ENCODE measurements around the gene GLO1.

The GLO1 gene

GRCh38 chr6:38634518-38634917 is 68.4 kb downstream of the GLO1 start:
- H3K79me2 ChIP-seq (ENCODE audit: insufficient read depth, low read length) = no peaks in the 10 kb centered on the region
- no peaks in the 10 kb centered on the region for H4K20me1 ChIP-seq (ENCODE audit: insufficient read depth, low read length)
- H3K27me3 ChIP-seq (ENCODE audit: insufficient read depth, low read length) = no peaks in the 10 kb centered on the region
- no peak overlapping the region for H2AFZ ChIP-seq (ENCODE audit: low read length)
- no peaks in the 10 kb centered on the region for H3K9me2 ChIP-seq (ENCODE audit: low read depth, low read length)
- H3K4me1 ChIP-seq (ENCODE audit: insufficient read depth, low read length, severe bottlenecking) = peaks cover 7% of the 10 kb centered on the region
- no peak for TF ChIP-seq EZH2 (IDR thresholded peaks at IDR 0.05; ENCODE audit: borderline replicate concordance, low read length)
- TF ChIP-seq CTCF (IDR thresholded peaks at IDR 0.05; ENCODE audit: low read length) = no peak
- H3K9me3 ChIP-seq (ENCODE audit: low read length) = no peaks in the 10 kb centered on the region
- H3K4me2 ChIP-seq (ENCODE audit: low read length) = no peak overlapping the region
- H3K27ac ChIP-seq (ENCODE audit: low read depth, low read length, poor library complexity, severe bottlenecking) = no peak overlapping the region
- no peaks in the 10 kb centered on the region for H3F3A ChIP-seq (ENCODE audit: insufficient read depth, low read length)
- no peak overlapping the region for H3K4me3 ChIP-seq (ENCODE audit: low read depth, low read length, poor library complexity, severe bottlenecking)
- no peak overlapping the region for H3K9ac ChIP-seq (ENCODE audit: low read length)
- H3K36me3 ChIP-seq (ENCODE audit: insufficient read depth, low read length) = no peaks in the 10 kb centered on the region

- H3K27ac ChIP-seq (ENCODE audit: low read depth, low read length, poor library complexity, severe bottlenecking) = no peak overlapping the region
- H3K27me3 ChIP-seq (ENCODE audit: insufficient read depth, low read length) = no peaks in the 10 kb centered on the region
- no peaks in the 10 kb centered on the region for H3K79me2 ChIP-seq (ENCODE audit: insufficient read depth, low read length)
- no peak overlapping the region for H3K4me3 ChIP-seq (ENCODE audit: low read depth, low read length, poor library complexity, severe bottlenecking)
- no peak overlapping the region for H3K4me2 ChIP-seq (ENCODE audit: low read length)
- no peak overlapping the region for H3K9ac ChIP-seq (ENCODE audit: low read length)
- no peaks in the 10 kb centered on the region for H3K36me3 ChIP-seq (ENCODE audit: insufficient read depth, low read length)
- H3K4me1 ChIP-seq (ENCODE audit: insufficient read depth, low read length, severe bottlenecking) = no peaks in the 10 kb centered on the region
- TF ChIP-seq CTCF (IDR thresholded peaks at IDR 0.05; ENCODE audit: low read length) = no peak
- no peak for TF ChIP-seq EZH2 (IDR thresholded peaks at IDR 0.05; ENCODE audit: borderline replicate concordance, low read length)
- H3F3A ChIP-seq (ENCODE audit: insufficient read depth, low read length) = no peaks in the 10 kb centered on the region
- no peaks in the 10 kb centered on the region for H4K20me1 ChIP-seq (ENCODE audit: insufficient read depth, low read length)
- no peaks in the 10 kb centered on the region for H3K9me2 ChIP-seq (ENCODE audit: low read depth, low read length)
- H2AFZ ChIP-seq (ENCODE audit: low read length) = no peak overlapping the region
- no peaks in the 10 kb centered on the region for H3K9me3 ChIP-seq (ENCODE audit: low read length)
Observed at GRCh38 chr6:38632490-38632889, 70.5 kb downstream of the GLO1 start.

- no peak overlapping the region for H3K9ac ChIP-seq (ENCODE audit: low read length)
- no peak overlapping the region for H3K4me3 ChIP-seq (ENCODE audit: low read depth, low read length, poor library complexity, severe bottlenecking)
- no peak overlapping the region for H3K27ac ChIP-seq (ENCODE audit: low read depth, low read length, poor library complexity, severe bottlenecking)
- no peak overlapping the region for H3K4me2 ChIP-seq (ENCODE audit: low read length)
- no peaks in the 10 kb centered on the region for H4K20me1 ChIP-seq (ENCODE audit: insufficient read depth, low read length)
- TF ChIP-seq EZH2 (IDR thresholded peaks at IDR 0.05; ENCODE audit: borderline replicate concordance, low read length) (no peak), CTCF (IDR thresholded peaks at IDR 0.05; ENCODE audit: low read length) (no peak)
- no peaks in the 10 kb centered on the region for H3K9me3 ChIP-seq (ENCODE audit: low read length)
- no peaks in the 10 kb centered on the region for H3K79me2 ChIP-seq (ENCODE audit: insufficient read depth, low read length)
- no peaks in the 10 kb centered on the region for H3K36me3 ChIP-seq (ENCODE audit: insufficient read depth, low read length)
- no peaks in the 10 kb centered on the region for H3K27me3 ChIP-seq (ENCODE audit: insufficient read depth, low read length)
- H3K4me1 ChIP-seq (ENCODE audit: insufficient read depth, low read length, severe bottlenecking) = no peaks in the 10 kb centered on the region
- H3F3A ChIP-seq (ENCODE audit: insufficient read depth, low read length) = no peaks in the 10 kb centered on the region
- no peaks in the 10 kb centered on the region for H3K9me2 ChIP-seq (ENCODE audit: low read depth, low read length)
- no peak overlapping the region for H2AFZ ChIP-seq (ENCODE audit: low read length)
Observed at GRCh38 chr6:38631186-38631783, 71.7 kb downstream of the GLO1 start.

All from OCI-LY1 (cell line).